Measurements from ENCODE around the gene CHIT1.

DNA sequence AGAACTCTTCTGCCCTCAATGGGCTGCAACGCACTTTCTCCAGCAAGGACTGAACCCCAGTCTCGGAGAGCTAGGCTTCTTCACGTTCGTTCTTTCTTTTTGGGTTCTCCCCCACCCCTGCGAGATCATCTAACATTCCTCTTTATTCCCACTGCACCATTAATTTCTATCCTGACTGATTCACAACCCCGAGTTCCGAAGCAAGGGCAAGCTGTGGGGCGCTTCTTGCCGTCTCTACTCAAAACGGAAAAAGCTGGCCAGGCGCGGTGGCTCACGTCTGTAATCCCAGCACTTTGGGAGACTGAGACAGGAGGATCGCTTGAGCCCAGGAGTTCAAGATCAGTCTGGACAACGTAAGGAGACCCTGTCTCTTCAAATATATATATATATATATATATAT lies 38.4 kb upstream of the CHIT1 start:
- TF ChIP-seq, protein P1, sequence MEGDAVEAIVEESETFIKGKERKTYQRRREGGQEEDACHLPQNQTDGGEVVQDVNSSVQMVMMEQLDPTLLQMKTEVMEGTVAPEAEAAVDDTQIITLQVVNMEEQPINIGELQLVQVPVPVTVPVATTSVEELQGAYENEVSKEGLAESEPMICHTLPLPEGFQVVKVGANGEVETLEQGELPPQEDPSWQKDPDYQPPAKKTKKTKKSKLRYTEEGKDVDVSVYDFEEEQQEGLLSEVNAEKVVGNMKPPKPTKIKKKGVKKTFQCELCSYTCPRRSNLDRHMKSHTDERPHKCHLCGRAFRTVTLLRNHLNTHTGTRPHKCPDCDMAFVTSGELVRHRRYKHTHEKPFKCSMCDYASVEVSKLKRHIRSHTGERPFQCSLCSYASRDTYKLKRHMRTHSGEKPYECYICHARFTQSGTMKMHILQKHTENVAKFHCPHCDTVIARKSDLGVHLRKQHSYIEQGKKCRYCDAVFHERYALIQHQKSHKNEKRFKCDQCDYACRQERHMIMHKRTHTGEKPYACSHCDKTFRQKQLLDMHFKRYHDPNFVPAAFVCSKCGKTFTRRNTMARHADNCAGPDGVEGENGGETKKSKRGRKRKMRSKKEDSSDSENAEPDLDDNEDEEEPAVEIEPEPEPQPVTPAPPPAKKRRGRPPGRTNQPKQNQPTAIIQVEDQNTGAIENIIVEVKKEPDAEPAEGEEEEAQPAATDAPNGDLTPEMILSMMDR (IDR thresholded peaks at IDR 0.05): no peak
- TF ChIP-seq TCF7L2 (IDR thresholded peaks at IDR 0.05; ENCODE audit: low read depth, low read length) (no peak), POLR2AphosphoS5 (IDR thresholded peaks at IDR 0.05; ENCODE audit: low read depth, low read length) (no peak)

Measured in Panc1 (cell line).